ENCODE measurements around the gene EDC4. TPM values are rescaled to one million over a fixed set of nuclear protein-coding genes. Genes with fewer than 3 reads are reported as not detected.

Gene EDC4
- total RNA-seq, 1 experiment from 2014 or later, result 106 TPM

DNA sequence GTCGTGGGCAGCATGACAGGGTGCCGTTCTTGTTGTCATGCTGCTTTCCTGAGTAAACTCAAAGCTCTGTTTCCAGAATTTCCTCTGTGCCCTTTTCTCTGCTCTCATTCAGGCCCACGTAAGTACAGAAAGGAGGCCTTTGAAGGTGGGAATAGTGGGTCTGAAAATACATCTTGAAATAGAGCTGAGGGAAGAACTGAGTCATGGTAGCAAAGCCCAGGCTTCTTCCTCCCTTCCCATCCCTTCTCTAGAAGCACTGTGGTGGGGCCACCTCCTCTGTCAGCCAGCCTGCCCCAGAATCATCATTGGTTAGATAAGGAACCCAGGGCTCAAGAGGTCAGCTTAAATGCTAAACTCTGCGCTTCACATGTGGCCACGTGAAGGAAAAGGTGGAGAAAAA, 49.4 kb downstream of the EDC4 start:
- no peaks in the 10 kb centered on the region for H3K27me3 ChIP-seq (ENCODE audit: insufficient read depth, low read length)
- no peak overlapping the region for H2AFZ ChIP-seq (ENCODE audit: low read length)
- TF ChIP-seq, protein P1, sequence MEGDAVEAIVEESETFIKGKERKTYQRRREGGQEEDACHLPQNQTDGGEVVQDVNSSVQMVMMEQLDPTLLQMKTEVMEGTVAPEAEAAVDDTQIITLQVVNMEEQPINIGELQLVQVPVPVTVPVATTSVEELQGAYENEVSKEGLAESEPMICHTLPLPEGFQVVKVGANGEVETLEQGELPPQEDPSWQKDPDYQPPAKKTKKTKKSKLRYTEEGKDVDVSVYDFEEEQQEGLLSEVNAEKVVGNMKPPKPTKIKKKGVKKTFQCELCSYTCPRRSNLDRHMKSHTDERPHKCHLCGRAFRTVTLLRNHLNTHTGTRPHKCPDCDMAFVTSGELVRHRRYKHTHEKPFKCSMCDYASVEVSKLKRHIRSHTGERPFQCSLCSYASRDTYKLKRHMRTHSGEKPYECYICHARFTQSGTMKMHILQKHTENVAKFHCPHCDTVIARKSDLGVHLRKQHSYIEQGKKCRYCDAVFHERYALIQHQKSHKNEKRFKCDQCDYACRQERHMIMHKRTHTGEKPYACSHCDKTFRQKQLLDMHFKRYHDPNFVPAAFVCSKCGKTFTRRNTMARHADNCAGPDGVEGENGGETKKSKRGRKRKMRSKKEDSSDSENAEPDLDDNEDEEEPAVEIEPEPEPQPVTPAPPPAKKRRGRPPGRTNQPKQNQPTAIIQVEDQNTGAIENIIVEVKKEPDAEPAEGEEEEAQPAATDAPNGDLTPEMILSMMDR (conservative IDR thresholded peaks at IDR 0.05), result no peak
- H3K14ac ChIP-seq (ENCODE audit: insufficient read depth, low read length), result no peak overlapping the region
- no peak overlapping the region for H2AK5ac ChIP-seq (ENCODE audit: insufficient read length, low read length)
- H2BK15ac ChIP-seq (ENCODE audit: low read depth, low read length), result no peak overlapping the region
- H3K4me1 Mint-ChIP-seq, result peaks cover 10 to 16% of the 10 kb centered on the region in 2 experiments; a peak in 3 of 4 replicates
- no peak overlapping the region for H3T11ph ChIP-seq (ENCODE audit: low read length)
- H2BK12ac ChIP-seq (ENCODE audit: insufficient read length, low read depth, low read length), result no peak overlapping the region
- H3K56ac ChIP-seq (ENCODE audit: insufficient read length, low read depth, low read length), result no peak overlapping the region
- H3K79me2 ChIP-seq (ENCODE audit: insufficient read depth, low read length), result no peaks in the 10 kb centered on the region
- H3K23me2 ChIP-seq (ENCODE audit: insufficient read length, low read depth, low read length, poor library complexity, severe bottlenecking), result no peaks in the 10 kb centered on the region
- no peak overlapping the region for H4K91ac ChIP-seq (ENCODE audit: insufficient read length, low read depth, low read length)
- H3K27ac Mint-ChIP-seq, result no peak overlapping the region; a peak in 2 of 7 replicates
- no peak for DNase-seq
- H3K27ac ChIP-seq (ENCODE audit: insufficient read length, low read depth, low read length), result no peak overlapping the region
- H3K36me3 Mint-ChIP-seq (ENCODE audit: insufficient read depth in 1 of 3, low read depth in 3 of 3), result peaks cover 2 to 9% (median 5%) of the 10 kb centered on the region in 3 experiments; a peak in 4 of 7 replicates
- H3K9me3 ChIP-seq (ENCODE audit: control insufficient read depth, low read depth, low read length), result no peaks in the 10 kb centered on the region
- H4K20me1 ChIP-seq (ENCODE audit: control insufficient read depth, insufficient read depth, insufficient read length), result no peaks in the 10 kb centered on the region
- H3K27me3 Mint-ChIP-seq (ENCODE audit: low read depth), result no peaks in the 10 kb centered on the region
- no peak overlapping the region for H2BK5ac ChIP-seq (ENCODE audit: insufficient read length, low read length)
- no peak overlapping the region for H2BK120ac ChIP-seq (ENCODE audit: low read depth, low read length, poor library complexity, severe bottlenecking)
- H3K4me2 ChIP-seq (ENCODE audit: insufficient read depth, insufficient read length, low read length), result no peak overlapping the region
- no CpG with 5 or more reads among the region's 5 CpGs for WGBS (ENCODE audit: extremely low coverage, insufficient read length, low lambda C conversion rate)
- no peak overlapping the region for H3K9ac ChIP-seq (ENCODE audit: extremely low read depth, insufficient read length, low read length)
- no peak overlapping the region for H3K23ac ChIP-seq (ENCODE audit: insufficient read length, low read depth, low read length)
- H3K9me3 Mint-ChIP-seq, result no peaks in the 10 kb centered on the region
- H4K5ac ChIP-seq (ENCODE audit: insufficient read length, low read depth, low read length), result no peak overlapping the region
- H3K4me1 ChIP-seq (ENCODE audit: insufficient read depth, low read length), result no peaks in the 10 kb centered on the region
- no peak overlapping the region for H2BK20ac ChIP-seq (ENCODE audit: low read depth, low read length, poor library complexity, severe bottlenecking)
- no peak overlapping the region for H4K8ac ChIP-seq (replicated peaks; ENCODE audit: insufficient read length, low read depth, low read length)
- no peak overlapping the region for H3K18ac ChIP-seq (ENCODE audit: insufficient read length, low read depth, low read length)
- no peak overlapping the region for H3K4ac ChIP-seq (ENCODE audit: low read depth, low read length)
- no peaks in the 10 kb centered on the region for H3K79me1 ChIP-seq (ENCODE audit: insufficient read depth, low read depth, low read length, poor library complexity, severe bottlenecking)
- no peak overlapping the region; a peak in 1 of 5 replicates for H3K4me3 Mint-ChIP-seq

All from H9 (cell line).